Activated T-cell treated with anti-CD3 and anti-CD28 coated beads, Interleukin-2, amount 50 U/mL, for 48 hours (primary cell): ENCODE measurements around the gene DOK7.

Experiments used
- DNase-seq, 2 experiments: peaks; one replicate each; pipeline ENCODE4 v3.0.0-alpha.2; 2020

Gene DOK7, protein sequence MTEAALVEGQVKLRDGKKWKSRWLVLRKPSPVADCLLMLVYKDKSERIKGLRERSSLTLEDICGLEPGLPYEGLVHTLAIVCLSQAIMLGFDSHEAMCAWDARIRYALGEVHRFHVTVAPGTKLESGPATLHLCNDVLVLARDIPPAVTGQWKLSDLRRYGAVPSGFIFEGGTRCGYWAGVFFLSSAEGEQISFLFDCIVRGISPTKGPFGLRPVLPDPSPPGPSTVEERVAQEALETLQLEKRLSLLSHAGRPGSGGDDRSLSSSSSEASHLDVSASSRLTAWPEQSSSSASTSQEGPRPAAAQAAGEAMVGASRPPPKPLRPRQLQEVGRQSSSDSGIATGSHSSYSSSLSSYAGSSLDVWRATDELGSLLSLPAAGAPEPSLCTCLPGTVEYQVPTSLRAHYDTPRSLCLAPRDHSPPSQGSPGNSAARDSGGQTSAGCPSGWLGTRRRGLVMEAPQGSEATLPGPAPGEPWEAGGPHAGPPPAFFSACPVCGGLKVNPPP

DNA sequence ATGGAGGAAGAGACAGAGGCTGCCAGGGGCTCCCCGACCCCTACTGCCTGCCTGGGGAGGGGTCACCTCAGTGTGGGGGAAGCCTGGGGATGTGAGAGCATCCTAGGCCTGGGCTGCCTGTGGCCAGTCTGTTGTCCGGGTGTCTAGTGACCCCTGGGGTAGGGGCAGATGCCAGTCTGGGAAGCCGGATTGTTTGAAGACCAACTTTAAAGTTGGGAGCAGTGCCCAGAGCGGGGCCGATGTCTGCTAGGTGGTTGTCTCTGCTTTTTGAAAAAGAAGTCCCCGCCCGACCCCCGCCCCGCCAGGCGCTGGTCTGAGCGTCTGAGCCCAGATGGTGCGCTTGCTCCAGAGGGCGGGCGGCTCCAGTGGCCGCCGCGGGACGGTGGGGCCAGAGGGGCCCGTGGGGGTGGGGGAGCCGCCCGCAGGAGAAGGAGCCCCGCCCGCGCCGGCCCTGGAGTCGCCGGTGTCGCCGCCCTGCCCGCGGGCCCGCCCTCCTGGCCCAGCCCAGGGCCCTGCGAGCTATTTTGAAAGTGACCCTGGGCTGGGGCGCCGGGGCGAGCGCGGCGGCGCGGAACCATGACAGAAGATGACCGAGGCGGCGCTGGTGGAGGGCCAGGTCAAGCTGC lies at the start of gene DOK7:
TSS of gene DOK7 (plus strand) at position 517 of the 626 bp plus-strand sequence. CDS start at position 587, 70 bp downstream.
- no peak for DNase-seq

DNA sequence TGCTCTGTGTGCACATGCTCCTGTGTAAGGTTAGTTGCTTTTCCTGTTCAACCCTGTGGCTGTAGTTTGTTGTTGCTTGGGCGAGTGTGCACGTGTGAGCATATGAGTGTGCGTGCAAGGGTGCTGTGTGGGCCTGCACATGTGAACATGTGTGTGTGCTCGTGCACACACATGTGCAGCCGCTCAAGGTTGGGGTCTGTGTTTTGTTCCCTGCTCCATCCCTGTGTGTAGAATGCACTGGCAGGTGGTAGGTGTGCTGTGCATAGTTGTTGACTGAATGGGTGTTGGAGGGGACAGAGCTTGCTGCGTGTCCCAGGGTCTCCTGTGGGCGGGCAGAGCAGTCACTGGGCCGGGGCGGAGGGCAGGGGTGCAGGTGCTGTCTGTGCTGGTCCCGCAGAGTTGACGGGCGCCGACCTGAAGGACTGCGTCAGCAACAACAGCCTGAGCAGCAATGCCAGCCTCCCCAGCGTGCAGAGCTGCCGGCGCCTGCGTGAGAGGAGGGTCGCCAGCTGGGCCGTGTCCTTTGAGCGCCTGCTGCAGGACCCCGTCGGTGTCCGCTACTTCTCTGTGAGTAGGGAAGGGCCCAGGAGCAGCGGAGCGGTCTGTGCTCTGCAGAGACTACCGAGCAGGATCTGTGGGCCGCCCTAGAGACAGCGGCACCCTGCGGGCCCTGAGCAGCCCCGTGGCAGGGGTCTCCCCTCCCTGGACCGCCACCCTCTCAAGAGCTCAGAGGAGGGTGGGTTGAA lies 49.3 kb upstream of the DOK7 start:
- no peak for DNase-seq

DNA sequence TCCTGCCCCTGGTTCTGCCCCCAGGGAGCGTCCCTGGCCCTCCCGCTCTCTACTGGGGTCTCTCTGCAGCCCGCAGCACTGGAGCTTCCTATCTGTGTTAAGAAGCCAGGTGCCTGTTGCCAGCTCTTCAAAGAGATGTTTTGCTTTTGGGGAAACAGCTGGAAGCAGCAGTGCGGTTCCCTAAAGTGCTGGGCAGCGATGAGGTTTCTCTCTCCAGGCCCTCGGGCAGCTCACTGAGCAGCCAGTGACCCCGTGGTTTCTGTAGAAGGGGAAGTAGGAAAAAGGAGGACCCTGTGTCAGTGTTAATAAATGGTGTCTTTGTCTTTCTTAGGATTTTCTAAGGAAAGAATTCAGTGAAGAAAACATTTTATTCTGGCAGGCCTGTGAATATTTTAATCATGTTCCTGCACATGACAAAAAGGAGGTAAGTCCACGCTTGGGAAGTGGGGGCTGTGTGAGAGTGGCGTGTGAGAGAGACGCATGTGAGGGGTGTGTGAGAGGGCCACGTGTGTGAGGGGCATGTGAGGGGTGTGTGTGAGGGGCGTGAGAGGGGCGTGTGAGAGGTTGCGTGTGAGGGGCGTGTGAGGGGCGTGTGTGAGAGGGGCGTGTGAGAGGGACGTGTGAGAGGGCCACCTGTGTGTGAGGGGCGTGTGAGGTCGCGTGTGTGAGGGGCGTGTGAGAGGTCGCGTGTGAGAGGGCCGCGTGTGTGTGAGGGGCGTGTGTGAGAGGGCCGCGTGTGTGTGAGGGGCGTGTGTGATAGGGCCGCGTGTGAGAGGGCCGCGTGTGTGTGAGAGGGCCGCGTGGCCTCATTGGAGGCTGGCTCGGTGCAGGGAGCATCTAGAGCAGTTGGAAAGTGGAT lies 48.5 kb upstream of the DOK7 start:
- DNase-seq = no peak

DNA sequence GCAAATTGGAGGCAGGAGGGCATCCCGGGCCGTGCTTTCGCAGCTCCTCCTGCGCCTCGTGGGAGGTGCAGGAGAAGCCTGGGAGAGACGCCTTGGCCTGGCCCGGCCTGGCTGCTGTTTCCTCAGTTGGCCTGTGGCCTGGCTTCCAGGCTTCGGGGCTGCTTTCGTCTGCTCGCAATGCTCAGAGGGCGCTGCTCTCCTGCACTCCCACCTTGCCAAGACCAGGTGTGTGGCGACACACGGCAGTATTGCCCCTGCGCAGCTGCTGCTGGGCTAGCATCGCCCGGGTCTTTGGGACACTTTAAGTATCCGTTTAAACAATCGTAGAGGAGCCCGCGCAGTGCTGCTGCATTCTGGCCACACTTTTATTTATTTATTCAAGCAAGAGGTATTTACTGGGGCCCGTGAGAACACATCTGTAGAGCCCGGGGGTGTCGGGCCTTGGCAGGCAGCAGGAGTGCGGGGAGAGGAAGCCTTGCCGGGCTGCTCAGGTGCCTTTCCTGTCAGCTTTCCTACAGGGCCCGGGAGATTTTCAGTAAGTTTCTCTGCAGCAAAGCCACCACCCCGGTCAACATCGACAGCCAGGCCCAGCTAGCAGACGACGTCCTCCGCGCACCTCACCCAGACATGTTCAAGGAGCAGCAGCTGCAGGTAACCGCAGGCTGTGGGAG lies 47.5 kb upstream of the DOK7 start:
- DNase-seq = no peak

DNA sequence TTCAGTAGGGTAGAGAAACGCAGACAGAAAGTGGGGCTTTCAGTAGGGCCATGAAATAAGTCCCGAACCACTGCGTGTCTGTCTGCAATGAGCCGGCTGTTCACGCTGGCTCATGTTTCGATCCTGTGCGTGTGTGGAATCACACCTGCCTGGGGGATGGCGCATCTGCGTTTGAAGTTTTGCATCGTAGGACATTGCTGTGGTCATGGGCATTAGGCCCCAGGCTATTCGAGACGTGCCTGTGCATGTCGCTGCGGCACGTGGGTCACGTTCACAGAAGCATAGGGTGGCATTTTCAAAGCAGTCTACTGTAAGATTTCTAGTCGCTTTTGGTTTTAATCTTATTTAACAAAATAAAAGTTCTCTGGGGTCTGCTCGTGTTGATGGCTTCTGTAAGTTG lies 46.8 kb upstream of the DOK7 start:
- DNase-seq = no peak

DNA sequence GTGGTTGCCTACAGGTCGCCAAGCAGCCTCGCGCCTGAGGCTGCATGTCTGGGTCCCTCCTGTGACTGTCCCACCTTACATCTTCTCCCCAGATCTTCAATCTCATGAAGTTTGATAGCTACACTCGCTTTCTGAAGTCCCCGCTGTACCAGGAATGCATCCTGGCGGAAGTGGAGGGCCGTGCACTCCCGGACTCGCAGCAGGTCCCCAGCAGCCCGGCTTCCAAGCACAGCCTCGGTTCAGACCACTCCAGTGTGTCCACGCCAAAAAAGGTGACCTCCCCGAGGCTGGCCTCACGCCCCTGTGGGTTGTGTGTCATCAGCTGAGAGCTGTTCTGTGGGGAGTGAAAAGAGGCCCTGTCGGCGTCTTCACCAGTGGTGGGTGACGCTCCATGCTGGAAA lies 46.3 kb upstream of the DOK7 start:
- DNase-seq = no peak

DNA sequence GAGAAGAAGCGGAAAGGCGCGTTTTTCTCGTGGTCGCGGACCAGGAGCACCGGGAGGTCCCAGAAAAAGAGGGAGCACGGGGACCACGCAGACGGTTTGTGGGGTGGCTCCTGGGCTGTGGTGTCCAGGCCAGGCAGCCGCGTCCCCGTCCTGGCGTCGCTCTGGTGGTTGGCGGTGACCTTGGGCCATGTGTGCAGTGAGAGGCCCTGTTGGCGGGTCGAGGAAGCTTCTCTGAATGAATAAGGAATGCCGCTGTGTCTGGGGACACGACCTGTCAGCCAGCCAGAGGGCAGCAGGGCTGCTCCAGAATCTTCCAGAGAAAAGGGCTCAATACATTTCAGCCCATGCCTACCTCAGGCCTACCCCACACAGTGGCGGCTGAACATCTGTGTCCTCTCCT lies 45.7 kb upstream of the DOK7 start:
- no peak for DNase-seq

DNA sequence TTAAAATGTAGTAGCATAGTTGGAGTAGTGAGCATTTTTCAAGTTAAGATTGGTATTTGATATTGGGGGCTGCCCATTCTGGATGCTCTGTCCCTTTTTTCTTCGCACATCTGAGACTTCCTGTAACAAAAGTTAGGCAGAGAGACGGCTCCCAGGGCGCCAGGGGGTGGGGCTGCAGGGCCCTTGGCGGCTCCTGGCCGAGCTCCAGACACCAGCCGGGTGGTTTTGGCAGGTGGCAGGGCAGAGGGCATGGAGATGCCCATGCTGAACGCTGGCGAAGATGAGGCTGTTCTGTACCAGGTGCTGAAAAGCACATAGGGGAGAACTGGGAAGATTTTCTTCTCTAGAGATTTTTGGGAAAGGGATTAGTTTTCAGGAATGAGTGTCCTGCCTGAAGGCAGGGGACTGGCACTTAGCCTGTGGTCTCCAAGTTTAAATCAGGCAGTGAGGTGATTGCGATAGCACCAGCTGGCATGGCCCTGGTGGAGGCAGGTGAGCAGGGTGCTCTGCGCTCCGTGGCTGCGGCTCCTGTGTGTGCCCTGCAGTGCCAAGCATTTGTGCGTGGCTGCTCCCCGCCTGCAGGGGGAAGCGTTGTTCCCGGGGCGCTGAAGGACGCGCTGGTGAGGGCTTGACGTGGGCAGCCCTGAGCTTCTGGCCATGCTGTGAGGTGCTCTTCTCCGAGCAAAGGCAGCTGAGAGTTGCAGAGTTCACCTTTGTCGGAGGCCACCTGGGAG lies 44.9 kb upstream of the DOK7 start:
- DNase-seq = no peak

DNA sequence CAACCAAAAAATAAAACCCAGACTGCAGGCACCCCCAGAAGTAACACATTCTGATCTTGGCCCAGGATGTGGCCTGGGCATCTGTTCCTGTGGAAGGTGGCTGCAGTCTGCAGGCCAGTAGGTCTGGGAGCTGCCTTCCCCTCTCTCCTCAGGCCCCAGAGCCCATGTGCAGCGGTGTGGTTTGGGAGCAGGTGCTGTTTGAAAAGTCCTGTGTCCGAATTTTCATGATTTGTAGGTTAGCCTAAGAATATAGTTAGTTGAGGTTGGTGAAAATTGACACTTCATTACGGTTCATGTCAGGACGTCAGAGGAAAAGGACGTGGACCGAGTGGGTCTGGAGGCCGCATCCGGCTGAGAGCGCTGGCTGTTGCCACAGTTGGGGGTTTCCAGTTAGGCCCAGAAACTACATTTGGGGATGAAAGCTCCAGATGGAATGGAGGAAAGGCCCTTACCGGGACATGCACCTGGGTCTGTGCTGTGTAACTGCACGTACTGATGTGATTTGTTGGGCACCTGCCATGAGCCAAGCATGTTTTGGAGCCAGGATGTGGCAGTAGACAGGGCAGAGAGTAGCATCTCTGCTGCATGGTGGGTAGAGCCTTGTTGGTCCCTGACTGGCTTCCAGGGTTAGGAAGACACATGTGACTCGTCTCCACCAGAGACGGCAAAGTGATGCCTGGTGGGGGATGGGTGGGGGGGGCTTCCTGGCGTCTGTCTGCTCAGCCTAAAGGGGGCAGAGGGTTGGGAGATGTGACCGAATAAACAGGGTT lies 43.1 kb upstream of the DOK7 start:
- DNase-seq = no peak

DNA sequence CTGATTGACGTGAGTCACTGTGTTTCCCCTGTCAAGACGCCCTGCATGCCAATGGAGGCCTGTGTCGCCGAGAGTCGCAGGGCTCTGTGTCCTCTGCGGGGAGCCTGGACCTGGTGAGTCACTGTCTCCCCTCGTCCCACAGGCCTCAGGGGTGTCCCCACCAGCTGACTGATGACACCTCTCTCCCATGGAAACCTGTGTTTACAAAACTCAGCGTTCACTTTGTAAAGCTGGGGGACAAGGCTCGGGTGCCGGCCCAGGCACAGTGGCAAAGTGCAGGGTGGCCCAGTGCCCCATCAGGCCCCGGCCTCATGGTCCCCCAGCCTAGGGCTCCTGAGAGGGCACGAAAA lies 42.5 kb upstream of the DOK7 start:
- DNase-seq = no peak

DNA sequence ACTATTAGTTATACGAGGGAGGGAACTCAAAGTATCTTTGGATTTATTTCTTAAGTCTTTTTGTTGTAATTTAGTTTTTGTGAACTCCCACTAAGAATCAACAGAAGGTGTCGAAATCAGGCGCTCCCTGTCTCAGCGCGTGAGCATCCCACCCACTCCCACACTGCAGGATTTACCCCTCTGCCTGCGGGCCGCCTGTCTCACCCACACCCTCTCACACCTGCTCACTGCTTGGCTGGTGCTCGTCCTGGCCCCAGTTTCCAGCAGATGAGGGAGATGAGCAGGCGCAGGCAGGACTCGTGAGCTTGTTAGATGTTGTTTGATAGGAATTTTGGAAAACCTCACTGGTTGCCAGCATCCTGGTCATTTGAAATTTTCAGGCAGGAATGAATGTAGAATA lies 42.1 kb upstream of the DOK7 start:
- DNase-seq = no peak

DNA sequence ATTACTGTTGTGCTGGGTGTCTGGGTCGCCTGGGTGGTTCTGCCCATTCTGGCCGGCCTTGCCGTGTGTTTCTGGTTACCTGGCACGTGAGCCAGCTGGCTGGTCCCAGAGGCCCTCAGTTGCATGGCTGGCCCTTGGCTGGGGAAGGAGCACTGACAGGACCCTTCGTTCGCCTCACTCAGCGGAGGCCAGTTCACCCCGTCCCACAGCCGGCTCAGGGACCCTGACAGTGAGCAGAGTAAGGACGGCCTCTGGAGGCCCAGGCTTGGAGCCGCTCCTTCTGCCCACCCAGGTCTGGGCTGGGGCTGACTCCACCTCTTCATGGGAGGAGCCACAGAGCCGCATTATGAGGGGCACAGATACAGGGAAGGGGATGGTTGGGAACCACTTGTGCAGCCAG lies 41.6 kb upstream of the DOK7 start:
- no peak for DNase-seq

DNA sequence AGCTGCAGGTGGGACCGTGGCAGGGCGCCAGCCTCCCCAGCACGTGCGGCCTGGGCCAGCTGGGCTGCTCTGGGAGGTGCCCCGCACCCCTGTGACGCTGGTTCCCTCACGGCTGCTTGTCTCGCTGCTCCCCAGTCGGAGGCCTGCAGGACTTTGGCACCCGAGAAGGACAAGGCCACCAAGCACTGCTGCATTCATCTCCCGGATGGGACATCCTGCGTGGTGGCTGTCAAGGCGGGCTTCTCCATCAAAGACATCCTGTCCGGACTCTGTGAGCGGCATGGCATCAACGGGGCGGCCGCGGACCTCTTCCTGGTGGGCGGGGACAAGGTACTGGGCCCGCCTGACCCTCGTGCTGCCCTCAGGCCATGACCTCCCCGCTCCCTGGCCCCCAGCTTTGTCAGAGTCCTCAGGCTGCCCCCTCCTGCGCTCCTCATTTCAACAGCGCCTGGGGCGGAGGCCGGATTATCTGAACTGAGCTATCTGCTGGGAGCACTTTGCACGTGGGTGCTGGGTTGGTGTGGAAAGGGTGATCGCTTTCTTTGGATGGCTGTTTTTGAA lies 40.8 kb upstream of the DOK7 start:
- no peak for DNase-seq

DNA sequence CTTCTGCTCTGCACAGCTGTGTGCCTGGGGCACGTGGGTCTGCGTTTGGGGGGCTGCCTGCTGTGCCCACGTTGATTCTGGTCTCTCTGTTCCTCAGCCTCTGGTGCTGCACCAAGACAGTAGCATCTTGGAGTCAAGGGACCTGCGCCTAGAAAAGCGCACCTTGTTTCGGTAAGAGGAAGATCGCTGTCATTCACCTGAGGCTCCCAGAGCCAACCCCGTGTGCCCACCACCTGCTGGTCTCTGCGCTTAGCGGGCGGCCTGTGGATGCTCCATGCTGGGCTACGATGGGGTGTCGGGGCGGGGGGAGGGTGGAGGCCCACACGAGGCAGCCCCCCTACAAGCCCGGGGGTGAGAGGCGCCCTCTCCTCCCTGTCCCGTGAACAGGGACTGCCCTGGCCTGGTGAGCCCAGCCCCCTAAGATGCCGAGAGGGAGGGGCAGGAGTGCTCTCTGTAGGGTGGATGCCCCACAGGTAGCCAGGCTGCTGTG lies 40.3 kb upstream of the DOK7 start:
- no peak for DNase-seq

DNA sequence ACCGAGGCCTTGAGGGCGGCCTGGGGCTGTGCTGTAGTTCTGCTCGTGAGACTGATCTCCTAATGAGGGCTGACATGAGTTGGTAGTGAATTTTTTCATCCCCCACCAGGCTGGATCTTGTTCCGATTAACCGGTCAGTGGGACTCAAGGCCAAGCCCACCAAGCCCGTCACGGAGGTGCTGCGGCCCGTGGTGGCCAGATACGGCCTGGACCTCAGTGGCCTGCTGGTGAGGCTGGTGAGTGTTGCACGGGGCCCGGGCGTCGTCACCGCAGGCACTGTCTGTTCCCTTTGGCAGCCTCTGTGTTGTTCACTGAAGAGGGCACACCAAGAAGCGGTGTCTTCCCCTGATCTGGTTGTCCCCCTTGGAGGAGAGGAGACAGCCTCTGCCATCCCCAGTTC lies 39.7 kb upstream of the DOK7 start:
- no peak for DNase-seq

DNA sequence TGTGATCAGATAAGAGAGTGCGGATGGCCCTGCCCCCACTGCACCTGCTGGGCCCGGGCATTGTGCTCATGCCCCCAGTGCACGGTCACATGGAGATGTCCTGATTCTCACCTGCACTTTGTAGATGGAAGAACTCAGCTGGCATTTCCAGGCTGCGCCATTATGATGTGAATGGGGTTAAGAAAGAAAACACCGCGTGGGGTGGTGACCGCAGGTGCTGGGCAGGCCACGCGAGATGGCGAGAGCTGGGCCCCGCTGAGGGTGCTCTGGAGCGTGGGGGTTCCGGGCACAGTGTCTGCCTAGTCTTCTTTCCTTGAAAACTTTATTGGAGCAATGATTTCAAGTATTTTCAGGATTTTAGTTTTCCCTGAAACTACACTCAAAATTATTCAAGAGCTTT lies 39.2 kb upstream of the DOK7 start:
- DNase-seq = no peak

DNA sequence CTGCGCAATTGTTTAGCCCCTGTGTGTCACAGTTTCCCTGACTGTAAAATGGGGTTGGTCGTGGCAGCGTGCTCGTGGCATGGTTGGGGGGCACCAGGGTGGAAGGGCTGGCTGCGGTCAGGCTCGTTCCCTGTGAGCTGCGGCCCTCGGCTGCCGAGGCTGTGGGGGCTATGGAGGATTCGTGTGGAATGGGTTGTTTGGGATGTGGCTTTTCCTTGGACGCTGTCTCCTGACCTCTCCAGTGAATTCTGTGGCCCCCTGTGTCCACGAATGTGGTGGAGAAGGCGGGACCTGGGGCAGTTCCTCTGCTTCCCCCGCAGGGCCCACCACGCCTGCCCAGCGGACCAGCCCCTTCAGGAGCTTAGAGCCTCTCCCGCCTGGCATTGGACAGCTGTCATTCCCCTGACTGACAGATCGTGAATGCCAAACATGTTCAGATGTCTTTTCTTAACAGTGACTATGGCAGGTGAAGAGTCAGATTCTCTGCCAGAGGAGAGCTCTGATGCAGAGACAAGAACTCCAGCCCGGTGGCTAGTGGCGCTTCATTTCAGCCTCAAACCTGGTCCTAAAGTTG lies 38.5 kb upstream of the DOK7 start:
- no peak for DNase-seq

DNA sequence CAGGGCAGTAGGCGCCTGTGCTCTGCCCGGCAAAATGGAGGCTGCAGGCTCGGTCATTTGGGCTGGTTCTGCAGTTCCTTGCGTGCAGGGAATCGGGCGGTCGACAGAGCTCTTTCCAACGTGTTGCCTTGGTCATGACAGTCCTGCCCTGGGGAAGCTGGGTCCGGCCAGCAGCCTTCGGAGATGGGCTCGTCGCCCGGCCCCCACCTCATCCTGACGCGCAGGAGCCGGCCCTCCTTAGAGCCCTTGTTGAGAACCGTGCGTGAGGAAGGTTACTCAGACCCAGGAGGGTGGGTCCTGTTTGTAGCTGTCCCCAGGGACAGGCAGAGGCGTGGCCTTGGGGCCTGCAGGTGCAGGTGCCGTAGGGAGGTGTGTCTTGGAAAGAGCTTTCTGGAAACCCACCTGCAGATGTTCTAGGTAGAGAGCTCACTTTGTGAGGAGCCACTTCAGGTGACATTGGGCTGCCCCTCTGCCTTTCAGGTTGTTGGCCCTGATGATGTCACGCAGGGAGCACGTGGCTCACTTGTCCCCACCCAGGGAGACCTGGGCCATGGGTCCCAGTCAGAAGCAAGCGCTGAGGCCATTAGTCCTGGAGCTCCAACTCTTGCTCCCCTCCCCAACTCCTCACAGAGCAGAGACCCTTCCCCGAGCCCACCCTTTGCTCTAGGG lies 36.5 kb upstream of the DOK7 start:
- DNase-seq = no peak

DNA sequence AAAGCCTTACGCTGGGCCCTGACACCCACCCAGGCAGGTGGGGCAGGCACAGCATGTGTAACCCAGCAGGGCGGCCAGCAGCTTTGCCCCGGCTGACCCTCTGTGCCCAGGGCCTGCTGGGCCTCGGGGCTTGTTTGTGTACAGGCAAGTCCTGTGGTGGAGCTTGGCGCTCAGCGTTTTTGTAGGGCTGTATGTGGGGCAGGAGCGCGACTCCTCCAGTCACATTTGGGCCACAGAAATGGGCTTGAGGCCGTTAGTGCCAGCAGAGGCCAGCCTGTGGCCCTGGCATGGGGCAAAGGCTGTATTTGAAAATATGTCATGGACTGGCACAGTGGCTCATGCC lies 36.0 kb upstream of the DOK7 start:
- DNase-seq = no peak
